ENCODE data around the gene SND1. TPM values are rescaled to one million over a fixed set of nuclear protein-coding genes. Genes with fewer than 3 reads are reported as not detected.

SND1 gene
- total and polyA plus RNA-seq, 2 of the 4 experiments (the other 2 are of a cell fraction), result 154 to 294 TPM

DNA sequence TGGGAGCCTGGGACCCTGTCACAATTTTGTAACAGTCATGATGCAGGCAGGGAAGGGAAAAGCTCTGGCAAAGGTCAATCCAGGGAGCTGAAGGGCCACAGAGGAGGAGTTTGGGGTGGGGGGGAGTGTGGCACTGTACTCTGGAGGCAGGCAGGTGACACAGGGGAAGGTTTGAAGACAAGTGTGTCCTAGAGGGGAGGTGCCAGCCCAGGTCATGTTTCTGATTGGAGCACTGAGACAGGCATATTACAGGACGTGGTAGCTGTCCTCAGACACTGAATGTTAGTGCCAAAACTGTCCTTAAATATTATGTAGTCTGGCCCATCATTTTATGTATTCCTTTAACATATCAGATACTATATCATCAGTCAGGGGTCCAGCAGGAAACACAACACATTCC is 454.8 kb downstream of the SND1 start:
- Histone ChIP-seq H3K9me3 (ENCODE audit: control insufficient read depth, insufficient read depth, low read length) (no peaks in the 10 kb centered on the region), H2AK9ac (replicated peaks; ENCODE audit: low read depth, low read length, poor library complexity) (no peak overlapping the region), H3K4me2 (ENCODE audit: low read depth, low read length) (no peak overlapping the region), H3K4ac (ENCODE audit: low read depth, low read length) (no peak overlapping the region), H3K4me3 (ENCODE audit: insufficient read depth, low read depth, low read length) (no peak overlapping the region), H3K79me1 (ENCODE audit: low read depth in 1 of 2, low read length in 2 of 2) (no peaks in the 10 kb centered on the region), H3K18ac (ENCODE audit: low read depth, low read length) (no peak overlapping the region), H3K27me3 (ENCODE audit: control insufficient read depth, insufficient read depth, low read length) (peaks cover 54% of the 10 kb centered on the region), H3K56ac (ENCODE audit: extremely low read depth, insufficient read depth, low read length) (no peak overlapping the region), H2BK15ac (ENCODE audit: low read depth, low read length) (no peak overlapping the region), H4K8ac (ENCODE audit: low read depth in 2 of 2, low read length in 2 of 2) (no peak overlapping the region), H3K23ac (ENCODE audit: low read depth, low read length) (no peak overlapping the region), H2BK20ac (ENCODE audit: low read depth, low read length) (no peak overlapping the region), H3K36me3 (ENCODE audit: control insufficient read depth, insufficient read depth, low read length) (no peaks in the 10 kb centered on the region), H4K5ac (ENCODE audit: low read depth, low read length) (no peak overlapping the region), H3K4me1 (ENCODE audit: control insufficient read depth, insufficient read depth, low read length) (peaks cover 2% of the 10 kb centered on the region; the same call in 1 of the 2 replicates), H4K91ac (ENCODE audit: insufficient read depth, low read depth, low read length) (no peak overlapping the region), H2BK5ac (ENCODE audit: low read depth, low read length, poor library complexity, severe bottlenecking) (no peak overlapping the region), H2AFZ (replicated peaks; ENCODE audit: low read length, poor library complexity) (no peak overlapping the region), H3K27ac (ENCODE audit: insufficient read depth, low read length) (no peak overlapping the region), H3K9me1 (ENCODE audit: insufficient read depth, low read length) (no peaks in the 10 kb centered on the region), H3K9ac (ENCODE audit: low read depth, low read length) (no peak overlapping the region), H4K20me1 (ENCODE audit: insufficient read depth, low read length) (peaks cover 4% of the 10 kb centered on the region), H3K14ac (replicated peaks; ENCODE audit: low read depth, low read length) (no peak overlapping the region), H2BK120ac (ENCODE audit: low read depth, low read length) (no peak overlapping the region), H2AK5ac (ENCODE audit: low read depth, low read length) (no peak overlapping the region)
- ATAC-seq (ENCODE audit: low read depth) (no peak), DNase-seq (no peak)
- WGBS, 2 experiments (ENCODE audit: extremely low coverage in 2 of 2, insufficient read length in 1 of 2), result no CpG with 5 or more reads among the region's 1 CpG
- in situ Hi-C loops (cut with MboI; ENCODE audit: low sequenced_read_pairs) (no loop called here), dilution Hi-C loops (cut with HindIII; ENCODE audit: low sequenced_read_pairs, unreplicated experiment) (no loop called here), intact Hi-C loops (cut with micrococcal nuclease) (no loop called here)
- BruUV-seq (replicated peaks), result no TSS peak
- no peak for TF ChIP-seq USF2 (IDR thresholded peaks at IDR 0.05; ENCODE audit: low read depth, low read length)
- no peak for TF ChIP-seq BHLHE40 (IDR thresholded peaks at IDR 0.05; ENCODE audit: low read depth, low read length)
- TF ChIP-seq NFE2L2 (IDR thresholded peaks at IDR 0.05; ENCODE audit: low read depth, low read length), result no peak
- no peak for TF ChIP-seq RFX5 (IDR thresholded peaks at IDR 0.05; ENCODE audit: low read depth, low read length)
- TF ChIP-seq CHD1 (IDR thresholded peaks at IDR 0.05; ENCODE audit: low read depth, low read length), result no peak
- TF ChIP-seq, protein P1, sequence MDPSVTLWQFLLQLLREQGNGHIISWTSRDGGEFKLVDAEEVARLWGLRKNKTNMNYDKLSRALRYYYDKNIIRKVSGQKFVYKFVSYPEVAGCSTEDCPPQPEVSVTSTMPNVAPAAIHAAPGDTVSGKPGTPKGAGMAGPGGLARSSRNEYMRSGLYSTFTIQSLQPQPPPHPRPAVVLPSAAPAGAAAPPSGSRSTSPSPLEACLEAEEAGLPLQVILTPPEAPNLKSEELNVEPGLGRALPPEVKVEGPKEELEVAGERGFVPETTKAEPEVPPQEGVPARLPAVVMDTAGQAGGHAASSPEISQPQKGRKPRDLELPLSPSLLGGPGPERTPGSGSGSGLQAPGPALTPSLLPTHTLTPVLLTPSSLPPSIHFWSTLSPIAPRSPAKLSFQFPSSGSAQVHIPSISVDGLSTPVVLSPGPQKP (IDR thresholded peaks at IDR 0.05; ENCODE audit: borderline replicate concordance, low read depth, low read length), result no peak
- TF ChIP-seq MXI1 (IDR thresholded peaks at IDR 0.05; ENCODE audit: borderline replicate concordance, low read depth, low read length), result no peak
- TF ChIP-seq RAD21 (IDR thresholded peaks at IDR 0.05; ENCODE audit: low read length), result no peak
- no peak for TF ChIP-seq MAFK (IDR thresholded peaks at IDR 0.05; ENCODE audit: low read depth, low read length)
- TF ChIP-seq RCOR1 (IDR thresholded peaks at IDR 0.05; ENCODE audit: insufficient replicate concordance, low read length), result no peak
- no peak for TF ChIP-seq POLR2A (IDR thresholded peaks at IDR 0.05; ENCODE audit: low read depth, low read length)
- TF ChIP-seq MAZ (IDR thresholded peaks at IDR 0.05; ENCODE audit: borderline replicate concordance, low read depth, low read length), result no peak
- no peak for TF ChIP-seq SMC3 (IDR thresholded peaks at IDR 0.05; ENCODE audit: low read depth, low read length)
- TF ChIP-seq CEBPB (IDR thresholded peaks at IDR 0.05; ENCODE audit: low read depth, low read length), result no peak
- TF ChIP-seq CTCF (conservative IDR thresholded peaks at IDR 0.05; ENCODE audit: low read depth, low read length), result no peak
- no peak for TF ChIP-seq FOS (IDR thresholded peaks at IDR 0.05; ENCODE audit: low read depth, low read length)
- ChIA-PET CTCF (no interaction called here), POLR2A (ENCODE audit: unreplicated experiment) (interaction anchor here (1.2 kb wide), 1 partner anchor 8 kb away, joined by 3 read pairs; no protein-coding TSS in a partner anchor)
